Testis (tissue), 5 donors: Measurements from ENCODE around the gene C6orf132. TPM values are rescaled to one million over a fixed set of nuclear protein-coding genes. Genes with fewer than 3 reads are reported as not detected.

Source experiments
- DNase-seq: peaks from one replicate; pipeline ENCODE4 v3.0.0-alpha.2; 2019
- H3K27ac ChIP-seq, 2 donors: fragments of 200-600 bp; sonication (generic); one replicate each; pipeline ENCODE4 v1.5.1; 2019
- H3K27me3 ChIP-seq: fragments of 200-600 bp; sonication (generic); one replicate; pipeline ENCODE4 v1.5.1; 2019
- H3K36me3 ChIP-seq: fragments of 200-600 bp; sonication (generic); one replicate; pipeline ENCODE4 v1.5.1; 2017; ENCODE audit warnings: low read depth; ENCODE audit errors: missing control alignments
- H3K4me1 ChIP-seq: fragments of 200-600 bp; sonication (generic); one replicate; pipeline ENCODE4 v1.5.1; 2019
- H3K4me3 ChIP-seq, 2 donors: fragments of 200-600 bp; sonication (generic); one replicate each; pipeline ENCODE4 v1.5.1; 2017 to 2019
- H3K9me3 ChIP-seq: fragments of 200-600 bp; sonication (generic); one replicate; pipeline ENCODE4 v1.5.1; 2017
- CTCF ChIP-seq, 3 experiments: fragments of 450-650 bp in 2 of 3; fragments of 200-600 bp in 1 of 3; sonication (generic) in 1 of 3; IDR thresholded peaks; one replicate each; pipeline ENCODE4 v1.5.1; 2016 to 2019; ENCODE audit warnings: antibody characterized with exemption in 3 of 3, mild to moderate bottlenecking in 2 of 3, moderate library complexity in 1 of 3
- POLR2A ChIP-seq: fragments of 450-650 bp; IDR thresholded peaks from one replicate; pipeline ENCODE4 v1.6.1; 2017; ENCODE audit warnings: antibody characterized with exemption, mild to moderate bottlenecking, moderate library complexity
- WGBS, 2 donors: methylation state at CpG; one replicate each; pipeline ENCODE4 v1.1.5; 2018; 5-methylcytosine and 5-hydroxymethylcytosine counted together
- intact Hi-C: fragments of 100-400 bp; cut with DNase I; formaldehyde crosslinking; loops from one replicate; pipeline ENCODE4 v1.15.1; 2023; ENCODE audit warnings: low total_unique reads
- long read RNA-seq, 2 donors: transcript quantifications; one replicate each; lab custom pipeline, GENCODE V29; 2026
- polyA plus RNA-seq: library from polyadenylated mRNA; stranded (reverse); fragments of 350-450 nt; fragmentation: Illumina TruSeq; extraction: RNeasy Lipid Tissue Mini Kit (QIAGEN cat#74804); gene quantifications from one replicate; pipeline ENCODE4 v1.2.3, GENCODE V29; 2014; ENCODE audit warnings: low read depth, low replicate concordance; ENCODE audit not compliant: insufficient read depth
- total RNA-seq, 2 donors: library from RNA; depleted of rRNA; stranded (reverse); fragments of >200 nt; gene quantifications; one replicate each; pipeline ENCODE4 v1.2.3, GENCODE V29; 2016

C6orf132 gene
- total RNA-seq (1 to 10 TPM; 1.1 to 1.3 TPM), polyA plus RNA-seq (2.0 TPM)
- long read RNA-seq, donor 1, partial matches to known transcripts, result 16 of 16 reads
- long read RNA-seq, donor 1, other reads (novel, unspliced or antisense), result 0 of 16 reads
- long read RNA-seq, donor 2, partial matches to known transcripts, result 5 of 5 reads
- long read RNA-seq, donor 2, other reads (novel, unspliced or antisense), result 0 of 5 reads

GRCh38 chr6:42142118-42142835 lies at the start of gene C6orf132:
Gene C6orf132, minus strand, starts transcription at chr6:42142620. Its CDS starts 176 bp downstream, at chr6:42142444.
- WGBS, 2 donors, result 3% methylated on average over 21 to 58 of the region's 60 CpGs
- Histone ChIP-seq H3K9me3 (no peaks in the 10 kb centered on the region), H3K27me3 (no peaks in the 10 kb centered on the region), H3K4me1 (peaks cover 9% of the 10 kb centered on the region), H3K36me3 (no peaks in the 10 kb centered on the region), H3K27ac (no peak within 1 kb of the TSS), H3K4me3 (peak within 1 kb of the TSS; percentile 31 to 56)
- intact Hi-C loops, result no loop called here
- DNase-seq, result no peak
- TF ChIP-seq CTCF (IDR thresholded peaks at IDR 0.05) (no peak), POLR2A (no peak)

GRCh38 chr6:42190554-42191183 lies 48.2 kb upstream of the C6orf132 start:
- no peaks in the 10 kb centered on the region for H3K9me3 ChIP-seq
- intact Hi-C loops, result no loop called here
- H3K36me3 ChIP-seq, result no peaks in the 10 kb centered on the region
- TF ChIP-seq CTCF (IDR thresholded peaks at IDR 0.05), result no peak
- no peak for TF ChIP-seq POLR2A
- DNase-seq, result no peak
- 76 to 83% methylated on average over 5 of the region's 5 CpGs for WGBS, 2 donors
- H3K4me3 ChIP-seq, result no peak overlapping the region
- H3K27ac ChIP-seq, result no peak overlapping the region
- H3K4me1 ChIP-seq, result no peaks in the 10 kb centered on the region
- H3K27me3 ChIP-seq, result no peaks in the 10 kb centered on the region

- TF ChIP-seq POLR2A (no peak), CTCF (IDR thresholded peaks at IDR 0.05) (no peak)
Observed at GRCh38 chr6:42188406-42188805, 46.0 kb upstream of the C6orf132 start.

GRCh38 chr6:42185597-42185996 lies 43.2 kb upstream of the C6orf132 start:
- no peak for DNase-seq
- H3K27ac ChIP-seq, result no peak overlapping the region
- TF ChIP-seq CTCF (IDR thresholded peaks at IDR 0.05) (no peak), POLR2A (no peak)
- no peaks in the 10 kb centered on the region for H3K27me3 ChIP-seq
- no peaks in the 10 kb centered on the region for H3K36me3 ChIP-seq
- no peak overlapping the region for H3K4me3 ChIP-seq
- no peaks in the 10 kb centered on the region for H3K4me1 ChIP-seq
- intact Hi-C loops, result no loop called here
- 57 to 72% methylated on average over 10 of the region's 10 CpGs for WGBS, 2 donors
- H3K9me3 ChIP-seq, result no peaks in the 10 kb centered on the region

More at GRCh38 chr6:42188406-42188805, 46.0 kb upstream of the C6orf132 start:
- Histone ChIP-seq H3K4me3 (no peak overlapping the region), H3K27ac (no peak overlapping the region), H3K36me3 (no peaks in the 10 kb centered on the region), H3K27me3 (no peaks in the 10 kb centered on the region), H3K9me3 (no peaks in the 10 kb centered on the region), H3K4me1 (no peaks in the 10 kb centered on the region)
- DNase-seq, result no peak
- intact Hi-C loops, result no loop called here
- WGBS, 2 donors, result 80 to 82% methylated on average over 6 of the region's 6 CpGs
